ENCODE results near the gene OR56A4. TPM values are rescaled to one million over a fixed set of nuclear protein-coding genes. Genes with fewer than 3 reads are reported as not detected.
A peak's percentile ranks its signal among the peaks of the same experiment; 100 is the strongest.

Gene OR56A4
- total RNA-seq, 1 donor from 2014 or later = not detected

- peaks cover 4% of the 10 kb centered on the region for H3K27me3 ChIP-seq (ENCODE audit: low read depth)
- H3K36me3 ChIP-seq = no peaks in the 10 kb centered on the region
- DNase-seq = no peak
- H3K4me1 ChIP-seq = no peaks in the 10 kb centered on the region
- H3K9me3 ChIP-seq (replicated peaks) = no peaks in the 10 kb centered on the region
- no peak for TF ChIP-seq CTCF (IDR thresholded peaks at IDR 0.05; ENCODE audit: borderline replicate concordance)
- intact Hi-C loops (cut with micrococcal nuclease) = no loop called here
- H3K4me3 ChIP-seq = no peak overlapping the region
- no peak overlapping the region for H3K27ac ChIP-seq (replicated peaks)
These were observed 20.8 kb upstream of the OR56A4 start for GRCh38 chr11:6027501-6027900.

- intact Hi-C loops (cut with micrococcal nuclease) = no loop called here
- no peaks in the 10 kb centered on the region for H3K27me3 ChIP-seq (ENCODE audit: low read depth)
- H3K9me3 ChIP-seq (replicated peaks) = no peaks in the 10 kb centered on the region
- no peak overlapping the region for H3K27ac ChIP-seq (replicated peaks)
- no peak for DNase-seq
- no peak for TF ChIP-seq CTCF (IDR thresholded peaks at IDR 0.05; ENCODE audit: borderline replicate concordance)
- no peaks in the 10 kb centered on the region for H3K4me1 ChIP-seq
- no peaks in the 10 kb centered on the region for H3K36me3 ChIP-seq
- H3K4me3 ChIP-seq = no peak overlapping the region
These were observed 18.3 kb upstream of the OR56A4 start for GRCh38 chr11:6025056-6025455.

- TF ChIP-seq CTCF (IDR thresholded peaks at IDR 0.05; ENCODE audit: borderline replicate concordance) = peak; percentile 74
- Histone ChIP-seq H3K27ac (replicated peaks) (no peak overlapping the region), H3K4me3 (no peak overlapping the region), H3K4me1 (no peaks in the 10 kb centered on the region), H3K27me3 (ENCODE audit: low read depth) (no peaks in the 10 kb centered on the region), H3K9me3 (replicated peaks) (no peaks in the 10 kb centered on the region), H3K36me3 (no peaks in the 10 kb centered on the region)
- DNase-seq = no peak
- intact Hi-C loops (cut with micrococcal nuclease) = loop anchor here (5.0 kb wide), 1 partner anchor 329 kb away; no protein-coding TSS in a partner anchor
These were observed 16.2 kb upstream of the OR56A4 start for GRCh38 chr11:6022956-6023355.

- H3K4me3 ChIP-seq = no peak overlapping the region
- H3K9me3 ChIP-seq (replicated peaks) = peaks cover 18% of the 10 kb centered on the region
- no peaks in the 10 kb centered on the region for H3K36me3 ChIP-seq
- TF ChIP-seq CTCF (IDR thresholded peaks at IDR 0.05; ENCODE audit: borderline replicate concordance) = no peak
- intact Hi-C loops (cut with micrococcal nuclease) = no loop called here
- DNase-seq = no peak
- H3K27ac ChIP-seq (replicated peaks) = no peak overlapping the region
- peaks cover 6% of the 10 kb centered on the region for H3K27me3 ChIP-seq (ENCODE audit: low read depth)
- no peaks in the 10 kb centered on the region for H3K4me1 ChIP-seq
These were observed 6.3 kb upstream of the OR56A4 start for GRCh38 chr11:6013042-6013441.

- Histone ChIP-seq H3K4me3 (no peak overlapping the region), H3K27ac (replicated peaks) (no peak overlapping the region), H3K9me3 (replicated peaks) (peaks cover 13% of the 10 kb centered on the region), H3K4me1 (no peaks in the 10 kb centered on the region), H3K27me3 (ENCODE audit: low read depth) (peaks cover 6% of the 10 kb centered on the region), H3K36me3 (no peaks in the 10 kb centered on the region)
- intact Hi-C loops (cut with micrococcal nuclease) = no loop called here
- no peak for TF ChIP-seq CTCF (IDR thresholded peaks at IDR 0.05; ENCODE audit: borderline replicate concordance)
- DNase-seq = no peak
These were observed 5.4 kb upstream of the OR56A4 start for GRCh38 chr11:6012035-6012668.
